ENCODE measurements around the gene ZNF44. TPM values are rescaled to one million over a fixed set of nuclear protein-coding genes. Genes with fewer than 3 reads are reported as not detected.

The ZNF44 gene
- total and polyA plus RNA-seq, 9 donors: 6.7 to 12.5 (median 7.9) TPM

- Histone ChIP-seq H3K9me3 (replicated peaks; ENCODE audit: control insufficient read depth, low read depth, low read length) (no peaks in the 10 kb centered on the region), H3K4me1 (ENCODE audit: control insufficient read depth, insufficient read depth, low read length) (peaks cover 9% of the 10 kb centered on the region), H3K27me3 (ENCODE audit: control insufficient read depth, insufficient read depth, low read length) (no peaks in the 10 kb centered on the region), H3K36me3 (ENCODE audit: control insufficient read depth, insufficient read depth, low read length) (peaks cover 3% of the 10 kb centered on the region), H3K27ac (ENCODE audit: low read length) (peak overlapping the region; percentile 90), H3K4me3 (ENCODE audit: low read length) (peak overlapping the region; percentile 97)
- DNase-seq: no peak
- WGBS (ENCODE audit: insufficient coverage): no CpG with 5 or more reads among the region's 11 CpGs
Measured at GRCh38 chr19:12295191-12295590, 508 bp upstream of the ZNF44 start.

- WGBS (ENCODE audit: insufficient coverage): 0% methylated on average over 18 of the region's 18 CpGs
- Histone ChIP-seq H3K4me1 (ENCODE audit: control insufficient read depth, insufficient read depth, low read length) (peaks cover 9% of the 10 kb centered on the region), H3K27me3 (ENCODE audit: control insufficient read depth, insufficient read depth, low read length) (no peaks in the 10 kb centered on the region), H3K27ac (ENCODE audit: low read length) (peak overlapping the region; percentile 95), H3K4me3 (ENCODE audit: low read length) (peak overlapping the region; percentile 97), H3K9me3 (replicated peaks; ENCODE audit: control insufficient read depth, low read depth, low read length) (no peaks in the 10 kb centered on the region), H3K36me3 (ENCODE audit: control insufficient read depth, insufficient read depth, low read length) (peaks cover 3% of the 10 kb centered on the region)
- peak; percentile 63 for DNase-seq
Measured at GRCh38 chr19:12293777-12294248, 870 bp downstream of the ZNF44 start.

- Histone ChIP-seq H3K9me3 (replicated peaks; ENCODE audit: control insufficient read depth, low read depth, low read length) (no peaks in the 10 kb centered on the region), H3K4me1 (ENCODE audit: control insufficient read depth, insufficient read depth, low read length) (peaks cover 9% of the 10 kb centered on the region), H3K27ac (ENCODE audit: low read length) (no peak overlapping the region), H3K27me3 (ENCODE audit: control insufficient read depth, insufficient read depth, low read length) (no peaks in the 10 kb centered on the region), H3K4me3 (ENCODE audit: low read length) (no peak overlapping the region), H3K36me3 (ENCODE audit: control insufficient read depth, insufficient read depth, low read length) (peaks cover 11% of the 10 kb centered on the region)
- 96% methylated on average over 6 of the region's 7 CpGs for WGBS (ENCODE audit: insufficient coverage)
- no peak for DNase-seq
Measured at GRCh38 chr19:12289790-12290065, 5.0 kb downstream of the ZNF44 start.

GRCh38 chr19:12287958-12288500 is 6.7 kb downstream of the ZNF44 start:
- Histone ChIP-seq H3K9me3 (replicated peaks; ENCODE audit: control insufficient read depth, low read depth, low read length) (peaks cover 8% of the 10 kb centered on the region), H3K27me3 (ENCODE audit: control insufficient read depth, insufficient read depth, low read length) (no peaks in the 10 kb centered on the region), H3K36me3 (ENCODE audit: control insufficient read depth, insufficient read depth, low read length) (peaks cover 17% of the 10 kb centered on the region), H3K4me3 (ENCODE audit: low read length) (no peak overlapping the region), H3K4me1 (ENCODE audit: control insufficient read depth, insufficient read depth, low read length) (peaks cover under 1% of the 10 kb centered on the region), H3K27ac (ENCODE audit: low read length) (no peak overlapping the region)
- WGBS (ENCODE audit: insufficient coverage): 20% methylated on average over 1 of the region's 1 CpG
- DNase-seq: no peak

GRCh38 chr19:12284631-12285030 is 10.1 kb downstream of the ZNF44 start:
- Histone ChIP-seq H3K4me3 (ENCODE audit: low read length) (no peak overlapping the region), H3K27me3 (ENCODE audit: control insufficient read depth, insufficient read depth, low read length) (no peaks in the 10 kb centered on the region), H3K36me3 (ENCODE audit: control insufficient read depth, insufficient read depth, low read length) (peaks cover 14% of the 10 kb centered on the region), H3K9me3 (replicated peaks; ENCODE audit: control insufficient read depth, low read depth, low read length) (peaks cover 15% of the 10 kb centered on the region), H3K4me1 (ENCODE audit: control insufficient read depth, insufficient read depth, low read length) (no peaks in the 10 kb centered on the region), H3K27ac (ENCODE audit: low read length) (no peak overlapping the region)
- DNase-seq: no peak
- WGBS (ENCODE audit: insufficient coverage): 97% methylated on average over 16 of the region's 18 CpGs

GRCh38 chr19:12284226-12284625 is 10.5 kb downstream of the ZNF44 start:
- Histone ChIP-seq H3K4me3 (ENCODE audit: low read length) (no peak overlapping the region), H3K36me3 (ENCODE audit: control insufficient read depth, insufficient read depth, low read length) (peaks cover 14% of the 10 kb centered on the region), H3K4me1 (ENCODE audit: control insufficient read depth, insufficient read depth, low read length) (no peaks in the 10 kb centered on the region), H3K9me3 (replicated peaks; ENCODE audit: control insufficient read depth, low read depth, low read length) (peaks cover 18% of the 10 kb centered on the region), H3K27ac (ENCODE audit: low read length) (no peak overlapping the region), H3K27me3 (ENCODE audit: control insufficient read depth, insufficient read depth, low read length) (no peaks in the 10 kb centered on the region)
- no peak for DNase-seq
- 98% methylated on average over 13 of the region's 14 CpGs for WGBS (ENCODE audit: insufficient coverage)

GRCh38 chr19:12278713-12279112 is 16.0 kb downstream of the ZNF44 start:
- no peak for DNase-seq
- Histone ChIP-seq H3K27me3 (ENCODE audit: control insufficient read depth, insufficient read depth, low read length) (no peaks in the 10 kb centered on the region), H3K36me3 (ENCODE audit: control insufficient read depth, insufficient read depth, low read length) (peaks cover 27% of the 10 kb centered on the region), H3K4me1 (ENCODE audit: control insufficient read depth, insufficient read depth, low read length) (no peaks in the 10 kb centered on the region), H3K4me3 (ENCODE audit: low read length) (no peak overlapping the region), H3K9me3 (replicated peaks; ENCODE audit: control insufficient read depth, low read depth, low read length) (peaks cover 59% of the 10 kb centered on the region), H3K27ac (ENCODE audit: low read length) (no peak overlapping the region)
- no CpG with 5 or more reads among the region's 2 CpGs for WGBS (ENCODE audit: insufficient coverage)

GRCh38 chr19:12272980-12273901 is 21.4 kb downstream of the ZNF44 start:
- H3K4me3 ChIP-seq (ENCODE audit: low read length): no peak overlapping the region
- peaks cover 51% of the 10 kb centered on the region for H3K36me3 ChIP-seq (ENCODE audit: control insufficient read depth, insufficient read depth, low read length)
- 95% methylated on average over 4 of the region's 11 CpGs for WGBS (ENCODE audit: insufficient coverage)

GRCh38 chr19:12272386-12272785 is 22.3 kb downstream of the ZNF44 start:
- WGBS (ENCODE audit: insufficient coverage): 100% methylated on average over 1 of the region's 5 CpGs
- peaks cover 77% of the 10 kb centered on the region for H3K9me3 ChIP-seq (replicated peaks; ENCODE audit: control insufficient read depth, low read depth, low read length)
- H3K4me1 ChIP-seq (ENCODE audit: control insufficient read depth, insufficient read depth, low read length): no peaks in the 10 kb centered on the region
- no peaks in the 10 kb centered on the region for H3K27me3 ChIP-seq (ENCODE audit: control insufficient read depth, insufficient read depth, low read length)
- peaks cover 48% of the 10 kb centered on the region for H3K36me3 ChIP-seq (ENCODE audit: control insufficient read depth, insufficient read depth, low read length)
- no peak overlapping the region for H3K27ac ChIP-seq (ENCODE audit: low read length)
- DNase-seq: no peak
- H3K4me3 ChIP-seq (ENCODE audit: low read length): no peak overlapping the region

More at GRCh38 chr19:12272980-12273901, 21.4 kb downstream of the ZNF44 start:
- Histone ChIP-seq H3K27me3 (ENCODE audit: control insufficient read depth, insufficient read depth, low read length) (no peaks in the 10 kb centered on the region), H3K4me1 (ENCODE audit: control insufficient read depth, insufficient read depth, low read length) (no peaks in the 10 kb centered on the region), H3K27ac (ENCODE audit: low read length) (no peak overlapping the region), H3K9me3 (replicated peaks; ENCODE audit: control insufficient read depth, low read depth, low read length) (peaks cover 83% of the 10 kb centered on the region)
- DNase-seq: no peak

- H3K27me3 ChIP-seq (ENCODE audit: control insufficient read depth, insufficient read depth, low read length): no peaks in the 10 kb centered on the region
- peaks cover 78% of the 10 kb centered on the region for H3K9me3 ChIP-seq (replicated peaks; ENCODE audit: control insufficient read depth, low read depth, low read length)
- H3K36me3 ChIP-seq (ENCODE audit: control insufficient read depth, insufficient read depth, low read length): peaks cover 40% of the 10 kb centered on the region
- no peak for DNase-seq
- no peak overlapping the region for H3K27ac ChIP-seq (ENCODE audit: low read length)
- H3K4me3 ChIP-seq (ENCODE audit: low read length): no peak overlapping the region
- 100% methylated on average over 2 of the region's 2 CpGs for WGBS (ENCODE audit: insufficient coverage)
- H3K4me1 ChIP-seq (ENCODE audit: control insufficient read depth, insufficient read depth, low read length): no peaks in the 10 kb centered on the region
Measured at GRCh38 chr19:12270854-12271253, 23.8 kb downstream of the ZNF44 start.
